Loucy (cell line): ENCODE results near the gene CASR.

ENCODE experiments used
- H2AFZ ChIP-seq: fragments of 200-600 bp; sonication (generic); 2 replicates; pipeline ENCODE4 v1.6.0; 2016; ENCODE audit warnings: antibody characterized with exemption, mild to moderate bottlenecking, low read length, moderate library complexity
- H3F3A ChIP-seq: fragments of 200-600 bp; 2 replicates; pipeline ENCODE4 v1.6.0; 2016; ENCODE audit warnings: antibody characterized with exemption, low read depth, mild to moderate bottlenecking
- H3K27me3 ChIP-seq: fragments of 200-600 bp; sonication (generic); 2 replicates; pipeline ENCODE4 v1.6.1; 2014; ENCODE audit warnings: low read length, mild to moderate bottlenecking; ENCODE audit not compliant: insufficient read depth, poor library complexity, severe bottlenecking
- H3K36me3 ChIP-seq: fragments of 200-600 bp; sonication (generic); 2 replicates; pipeline ENCODE4 v1.6.1; 2016; ENCODE audit warnings: low read length; ENCODE audit not compliant: insufficient read depth
- H3K4me1 ChIP-seq: fragments of 200-600 bp; sonication (generic); 2 replicates; pipeline ENCODE4 v1.5.1; 2014; ENCODE audit warnings: low read length, mild to moderate bottlenecking; ENCODE audit not compliant: insufficient read depth, poor library complexity, severe bottlenecking
- H3K4me2 ChIP-seq: fragments of 200-600 bp; sonication (generic); 2 replicates; pipeline ENCODE4 v1.6.0; 2014; ENCODE audit warnings: antibody characterized with exemption, low read length, low read depth, mild to moderate bottlenecking; ENCODE audit not compliant: poor library complexity, severe bottlenecking
- H3K4me3 ChIP-seq: fragments of 200-600 bp; sonication (generic); 2 replicates; pipeline ENCODE4 v1.5.1; 2014; ENCODE audit warnings: low read length, mild to moderate bottlenecking, mixed read lengths; ENCODE audit not compliant: poor library complexity, severe bottlenecking
- H3K79me2 ChIP-seq: fragments of 200-600 bp; sonication (generic); 2 replicates; pipeline ENCODE4 v1.6.1; 2014; ENCODE audit warnings: low read length; ENCODE audit not compliant: insufficient read depth
- H3K9ac ChIP-seq: fragments of 200-600 bp; sonication (generic); 2 replicates; pipeline ENCODE4 v1.6.0; 2014; ENCODE audit warnings: mild to moderate bottlenecking, low read depth, low read length, moderate library complexity; ENCODE audit not compliant: poor library complexity, severe bottlenecking
- H3K9me2 ChIP-seq: fragments of 200-600 bp; sonication (generic); replicated peaks from 2 replicates; pipeline ENCODE4 v1.6.1; 2016; ENCODE audit warnings: low read depth, low read length, mixed read lengths
- H3K9me3 ChIP-seq: fragments of 200-600 bp; sonication (generic); 2 replicates; pipeline ENCODE4 v1.6.1; 2014; ENCODE audit warnings: mild to moderate bottlenecking, antibody characterized with exemption, low read length, low read depth; ENCODE audit not compliant: insufficient read depth
- H4K20me1 ChIP-seq: fragments of 200-600 bp; sonication (generic); 2 replicates; pipeline ENCODE4 v1.6.0; 2014; ENCODE audit warnings: antibody characterized with exemption, low read length, mild to moderate bottlenecking; ENCODE audit not compliant: insufficient read depth, poor library complexity, severe bottlenecking
- CTCF ChIP-seq: fragments of 200-600 bp; sonication (generic); conservative IDR thresholded peaks from 2 replicates; pipeline ENCODE4 v1.5.1; 2014; ENCODE audit warnings: mild to moderate bottlenecking, antibody characterized with exemption, low read length
- EZH2phosphoT487 ChIP-seq: fragments of 200-600 bp; IDR thresholded peaks from 2 replicates; pipeline ENCODE4 v1.6.1; 2018; ENCODE audit warnings: antibody characterized with exemption, mild to moderate bottlenecking, moderate library complexity, borderline replicate concordance

Gene CASR

GRCh38 chr3:122184591-122184929 lies 1.1 kb downstream of the CASR start:
- Histone ChIP-seq H4K20me1 (no peaks in the 10 kb centered on the region), H3K27me3 (no peaks in the 10 kb centered on the region), H3F3A (no peaks in the 10 kb centered on the region), H3K79me2 (no peaks in the 10 kb centered on the region), H3K4me1 (no peaks in the 10 kb centered on the region), H3K9me3 (no peaks in the 10 kb centered on the region), H2AFZ (no peak overlapping the region), H3K4me2 (no peak overlapping the region), H3K9me2 (no peaks in the 10 kb centered on the region), H3K4me3 (no peak overlapping the region), H3K9ac (no peak overlapping the region), H3K36me3 (no peaks in the 10 kb centered on the region)
- TF ChIP-seq EZH2phosphoT487, result no peak
- no peak for TF ChIP-seq CTCF

- H2AFZ ChIP-seq, result no peak overlapping the region
- no peaks in the 10 kb centered on the region for H3K27me3 ChIP-seq
- TF ChIP-seq EZH2phosphoT487 (no peak), CTCF (no peak)
- no peaks in the 10 kb centered on the region for H3K79me2 ChIP-seq
- no peak overlapping the region for H3K4me2 ChIP-seq
- no peaks in the 10 kb centered on the region for H3K9me3 ChIP-seq
- H4K20me1 ChIP-seq, result no peaks in the 10 kb centered on the region
- no peaks in the 10 kb centered on the region for H3K4me1 ChIP-seq
- no peak overlapping the region for H3K9ac ChIP-seq
- H3F3A ChIP-seq, result no peaks in the 10 kb centered on the region
- no peak overlapping the region for H3K4me3 ChIP-seq
- no peaks in the 10 kb centered on the region for H3K36me3 ChIP-seq
- H3K9me2 ChIP-seq, result no peaks in the 10 kb centered on the region
Observed at GRCh38 chr3:122186372-122186771, 2.9 kb downstream of the CASR start.

GRCh38 chr3:122188737-122189136 lies 5.3 kb downstream of the CASR start:
- Histone ChIP-seq H3F3A (no peaks in the 10 kb centered on the region), H3K9me3 (no peaks in the 10 kb centered on the region), H3K27me3 (no peaks in the 10 kb centered on the region), H3K4me1 (no peaks in the 10 kb centered on the region), H3K9me2 (no peaks in the 10 kb centered on the region), H3K4me3 (no peak overlapping the region), H3K79me2 (no peaks in the 10 kb centered on the region), H2AFZ (no peak overlapping the region), H3K4me2 (no peak overlapping the region), H3K9ac (no peak overlapping the region), H4K20me1 (no peaks in the 10 kb centered on the region), H3K36me3 (no peaks in the 10 kb centered on the region)
- no peak for TF ChIP-seq EZH2phosphoT487
- TF ChIP-seq CTCF, result no peak
